K562 (cell line): ENCODE data around the gene NOLC1. TPM values are rescaled to one million over a fixed set of nuclear protein-coding genes. Genes with fewer than 3 reads are reported as not detected.
A peak's percentile ranks its signal among the peaks of the same experiment; 100 is the strongest.

Experiments used
- ATF1 ChIP-seq, 2 experiments: fragments of 450-650 bp in 1 of 2; IDR thresholded peaks; 2 replicates each; pipeline ENCODE4 v1.6.1; 2016; ENCODE audit warnings: missing compliant biosample characterization in 1 of 2, missing genetic modification characterization in 1 of 2
- CBFA2T3 ChIP-seq: fragments of 450-650 bp; IDR thresholded peaks from 2 replicates; pipeline ENCODE4 v1.6.1; 2017
- GATA2 ChIP-seq: sonication (generic); formaldehyde crosslinking; IDR thresholded peaks from 2 replicates; pipeline ENCODE4 v1.4.0; 2020; ENCODE audit warnings: mild to moderate bottlenecking, missing genetic modification reagents
- HMGXB4 ChIP-seq: sonication (generic); formaldehyde crosslinking; IDR thresholded peaks from 2 replicates; pipeline ENCODE4 v1.8.1; 2023; ENCODE audit warnings: mild to moderate bottlenecking, missing genetic modification reagents
- MTF1 ChIP-seq: fragments of 250-450 bp; sonication (Bioruptor Pico); IDR thresholded peaks from 2 replicates; pipeline ENCODE4 v1.9.0; 2021; ENCODE audit warnings: moderate library complexity, mild to moderate bottlenecking, inconsistent platforms, borderline replicate concordance
- NFE2L1 ChIP-seq: fragments of 450-650 bp; IDR thresholded peaks from 2 replicates; pipeline ENCODE4 v1.6.1; 2016; ENCODE audit warnings: missing genetic modification characterization, low read depth, mild to moderate bottlenecking, missing compliant biosample characterization, moderate library complexity, borderline replicate concordance
- NR3C1 ChIP-seq: sonication (generic); formaldehyde crosslinking; IDR thresholded peaks from 2 replicates; pipeline ENCODE4 v1.8.1; 2022; ENCODE audit warnings: missing genetic modification reagents
- NR4A1 ChIP-seq, 2 experiments: fragments of 250-450 bp in 1 of 2; fragments of 450-650 bp in 1 of 2; sonication (Bioruptor Pico) in 1 of 2; IDR thresholded peaks; 2 replicates each; pipeline versions ENCODE4 v1.4.0 to v1.6.1; 2016 to 2020; ENCODE audit warnings: mild to moderate bottlenecking in 2 of 2, missing compliant biosample characterization in 1 of 2, missing genetic modification characterization in 1 of 2, moderate library complexity in 1 of 2
- RAD21 ChIP-seq, 2 experiments: fragments of 250-450 bp in 1 of 2; fragments of 450-650 bp in 1 of 2; sonication (Bioruptor Pico) in 1 of 2; formaldehyde crosslinking in 1 of 2; IDR thresholded peaks in 1 of 2; conservative IDR thresholded peaks in 1 of 2; 2 replicates each; pipeline versions ENCODE4 v1.4.0 to v1.8.0; 2020 to 2022; ENCODE audit warnings: mild to moderate bottlenecking in 2 of 2, moderate library complexity in 1 of 2
- RB1 ChIP-seq: fragments of 450-650 bp; IDR thresholded peaks from 2 replicates; pipeline ENCODE4 v1.6.1; 2017; ENCODE audit warnings: low read depth, mild to moderate bottlenecking
- RBM15 ChIP-seq: fragments of 200-400 bp; formaldehyde crosslinking; IDR thresholded peaks from 2 replicates; pipeline ENCODE4 v1.6.1; 2018; ENCODE audit warnings: mild to moderate bottlenecking, low read length, moderate library complexity; ENCODE audit not compliant: insufficient read depth
- SMARCA4 ChIP-seq: fragments of 450-650 bp; IDR thresholded peaks from 2 replicates; pipeline ENCODE4 v1.6.1; 2016
- SRSF9 ChIP-seq: fragments of 200-400 bp; formaldehyde crosslinking; IDR thresholded peaks from 2 replicates; pipeline ENCODE4 v1.6.1; 2017; ENCODE audit warnings: low read depth, low read length, borderline replicate concordance
- TFAM ChIP-seq: fragments of 250-450 bp; sonication (Bioruptor Pico); conservative IDR thresholded peaks from 2 replicates; pipeline ENCODE4 v1.5.0; 2021; ENCODE audit warnings: mild to moderate bottlenecking, moderate library complexity
- ZBTB11 ChIP-seq, 3 experiments: fragments of 200-800 bp in 1 of 3; fragments of 250-450 bp in 1 of 3; fragments of 450-650 bp in 1 of 3; sonication (Bioruptor Pico) in 1 of 3; sonication (Bioruptor generic) in 1 of 3; formaldehyde crosslinking in 1 of 3; IDR thresholded peaks; 2 replicates each; pipeline versions ENCODE4 v1.6.1 to v1.8.0; 2016 to 2022; ENCODE audit warnings: mild to moderate bottlenecking in 2 of 3, missing genetic modification characterization in 2 of 3, missing compliant biosample characterization in 1 of 3, moderate library complexity in 1 of 3
- ZNF57 ChIP-seq: fragments of 450-650 bp; formaldehyde crosslinking; IDR thresholded peaks from 2 replicates; pipeline ENCODE4 v1.4.0; 2020; ENCODE audit warnings: mild to moderate bottlenecking, moderate library complexity
- ZNF695 ChIP-seq: fragments of 450-650 bp; formaldehyde crosslinking; IDR thresholded peaks from 2 replicates; pipeline ENCODE4 v1.4.0; 2020; ENCODE audit warnings: mild to moderate bottlenecking, moderate library complexity
- ZNF76 ChIP-seq: fragments of 250-450 bp; sonication (Bioruptor Pico); IDR thresholded peaks from 2 replicates; pipeline ENCODE4 v1.4.0; 2020; ENCODE audit warnings: mild to moderate bottlenecking, moderate library complexity, borderline replicate concordance
- polyA plus RNA-seq, 8 experiments: library from polyadenylated mRNA; depleted of rRNA in 4 of 8; stranded (reverse) in 5 of 8; unstranded in 3 of 8; fragments of >200 nt; fragmentation: Nextera tagmentation in 2 of 8; fragmentation: Illumina TruSeq in 1 of 8; extraction: Ambion mirVana in 2 of 8; extraction: Trizol in 1 of 8; gene quantifications; 2 replicates each; pipeline versions ENCODE4 v1.2.1 to v1.2.3, GENCODE V29; 2011 to 2014; ENCODE audit warnings: inconsistent platforms in 1 of 8, missing spikeins in 1 of 8
- total RNA-seq, 7 experiments: library from RNA; depleted of rRNA in 6 of 7; stranded (reverse); fragments of >200 nt in 6 of 7; fragmentation: Illumina TruSeq in 2 of 7; extraction: Trizol in 2 of 7; gene quantifications; 2 replicates each; pipeline versions ENCODE4 v1.2.1 to v1.2.3, GENCODE V29; 2011 to 2021; ENCODE audit warnings: low replicate concordance in 1 of 7
- TF ChIP-seq, protein P1 (sequence below), 2 experiments: fragments of 200-800 bp in 1 of 2; sonication (Bioruptor generic) in 1 of 2; sonication (generic) in 1 of 2; formaldehyde crosslinking in 1 of 2; IDR thresholded peaks in 1 of 2; conservative IDR thresholded peaks in 1 of 2; 2 replicates each; pipeline versions ENCODE4 v1.5.0 to v1.6.1; 2016 to 2020; ENCODE audit warnings: missing compliant biosample characterization in 1 of 2, missing genetic modification characterization in 1 of 2, missing genetic modification reagents in 1 of 2
- TF ChIP-seq, protein P2 (sequence below): fragments of 250-450 bp; sonication (Bioruptor Pico); IDR thresholded peaks from 2 replicates; pipeline ENCODE4 v1.5.0; 2021

Gene NOLC1
- total and polyA plus RNA-seq, 9 of the 15 experiments (the other 6 are each of a cell fraction or from before 2014, with no cell fraction given), result 102 to 310 (median 165) TPM

DNA sequence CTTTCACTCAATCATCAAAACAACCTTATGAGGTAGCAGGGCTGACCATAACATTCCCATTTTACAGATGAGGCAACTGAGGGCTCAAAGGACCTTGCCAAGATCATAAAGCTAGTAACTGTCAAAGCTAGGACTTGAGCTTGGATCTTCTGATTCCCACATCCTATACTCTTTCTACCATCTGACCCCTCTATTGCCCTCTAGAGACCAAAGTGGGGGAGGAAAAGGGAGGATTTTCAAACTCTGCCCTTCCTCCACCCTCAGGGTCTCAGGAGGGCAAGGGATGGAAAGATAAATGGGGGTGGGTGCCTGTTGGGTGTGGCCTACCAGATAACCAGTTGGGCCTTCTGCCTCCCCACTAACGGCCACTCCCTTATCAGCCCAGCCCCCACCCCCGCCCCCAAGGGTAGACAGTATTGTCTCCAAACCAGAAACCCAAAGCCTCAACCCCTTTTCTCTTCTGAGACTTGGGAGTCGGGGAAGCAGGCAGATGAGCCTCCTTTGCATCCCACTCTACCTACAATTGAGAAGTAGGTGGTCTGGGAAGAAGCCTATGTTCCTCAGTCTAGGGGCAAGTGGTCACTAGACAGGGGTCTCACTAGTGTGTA lies 39.9 kb upstream of the NOLC1 start (continued):
- TF ChIP-seq ZNF57 (CRISPR knock-in tag) (no peak), ZNF695 (no peak), RAD21 (CRISPR knock-in tag; conservative IDR thresholded peaks at IDR 0.05 in 1 of 2, IDR thresholded peaks at IDR 0.05 in 1 of 2) (peak; percentile 9 to 54; a peak in 2 of 4 replicates), ATF1 (CRISPR knock-in tag; IDR thresholded peaks at IDR 0.05) (no peak), ATF1 (tag; IDR thresholded peaks at IDR 0.05) (0 out of 2 replicates have a peak, but pooled peaks have one; percentile 19), NR4A1 (CRISPR knock-in tag; IDR thresholded peaks at IDR 0.05) (no peak), NR4A1 (tag; IDR thresholded peaks at IDR 0.05) (no peak), NFE2L1 (no peak), SRSF9 (no peak), TFAM (CRISPR knock-in tag) (no peak), RB1 (no peak; the same call in 1 of the 2 replicates), RBM15 (no peak), HMGXB4 (CRISPR knock-in tag) (no peak), SMARCA4 (peak; percentile 77), CBFA2T3 (peak; percentile 95), ZBTB11 (CRISPR knock-in tag; IDR thresholded peaks at IDR 0.05) (peak in 1 of 3 experiments; percentile 58; a peak in 1 of 6 replicates), ZNF76 (no peak), MTF1 (CRISPR knock-in tag) (no peak), NR3C1 (CRISPR knock-in tag) (no peak), GATA2 (CRISPR knock-in tag) (peak; percentile 84)
- TF ChIP-seq, protein P1, sequence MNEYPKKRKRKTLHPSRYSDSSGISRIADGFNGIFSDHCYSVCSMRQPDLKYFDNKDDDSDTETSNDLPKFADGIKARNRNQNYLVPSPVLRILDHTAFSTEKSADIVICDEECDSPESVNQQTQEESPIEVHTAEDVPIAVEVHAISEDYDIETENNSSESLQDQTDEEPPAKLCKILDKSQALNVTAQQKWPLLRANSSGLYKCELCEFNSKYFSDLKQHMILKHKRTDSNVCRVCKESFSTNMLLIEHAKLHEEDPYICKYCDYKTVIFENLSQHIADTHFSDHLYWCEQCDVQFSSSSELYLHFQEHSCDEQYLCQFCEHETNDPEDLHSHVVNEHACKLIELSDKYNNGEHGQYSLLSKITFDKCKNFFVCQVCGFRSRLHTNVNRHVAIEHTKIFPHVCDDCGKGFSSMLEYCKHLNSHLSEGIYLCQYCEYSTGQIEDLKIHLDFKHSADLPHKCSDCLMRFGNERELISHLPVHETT (CRISPR knock-in tag; conservative IDR thresholded peaks at IDR 0.05 in 1 of 2, IDR thresholded peaks at IDR 0.05 in 1 of 2), result no peak
- TF ChIP-seq, protein P2, sequence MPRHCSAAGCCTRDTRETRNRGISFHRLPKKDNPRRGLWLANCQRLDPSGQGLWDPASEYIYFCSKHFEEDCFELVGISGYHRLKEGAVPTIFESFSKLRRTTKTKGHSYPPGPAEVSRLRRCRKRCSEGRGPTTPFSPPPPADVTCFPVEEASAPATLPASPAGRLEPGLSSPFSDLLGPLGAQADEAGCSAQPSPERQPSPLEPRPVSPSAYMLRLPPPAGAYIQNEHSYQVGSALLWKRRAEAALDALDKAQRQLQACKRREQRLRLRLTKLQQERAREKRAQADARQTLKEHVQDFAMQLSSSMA, result no peak
